Hepatocyte (in vitro differentiated cells): ENCODE results near the gene CMTM6. TPM values are rescaled to one million over a fixed set of nuclear protein-coding genes. Genes with fewer than 3 reads are reported as not detected.

Experiments used
- DNase-seq: peaks from one replicate; pipeline ENCODE4 v3.0.0-alpha.2; 2016; ENCODE audit warnings: low spot score
- H2AFZ ChIP-seq: fragments of 200-600 bp; sonication (generic); 2 replicates; pipeline ENCODE4 v1.6.0; 2016; ENCODE audit warnings: antibody characterized with exemption, mild to moderate bottlenecking
- H3K27ac ChIP-seq: fragments of 200-600 bp; sonication (generic); 2 replicates; pipeline ENCODE4 v1.5.1; 2016; ENCODE audit warnings: mild to moderate bottlenecking
- H3K27me3 ChIP-seq: fragments of 200-600 bp; sonication (generic); 2 replicates; pipeline ENCODE4 v1.6.1; 2016
- H3K36me3 ChIP-seq: fragments of 200-600 bp; sonication (generic); replicated peaks from 2 replicates; pipeline ENCODE4 v1.5.1; 2016; ENCODE audit warnings: low read depth; ENCODE audit not compliant: insufficient read depth
- H3K4me1 ChIP-seq: fragments of 200-600 bp; sonication (generic); 2 replicates; pipeline ENCODE4 v1.5.1; 2016; ENCODE audit warnings: mild to moderate bottlenecking, moderate library complexity; ENCODE audit not compliant: insufficient read depth
- H3K4me2 ChIP-seq: fragments of 200-600 bp; sonication (generic); 2 replicates; pipeline ENCODE4 v1.6.0; 2016
- H3K4me3 ChIP-seq: fragments of 200-600 bp; sonication (generic); 2 replicates; pipeline ENCODE4 v1.5.1; 2016; ENCODE audit warnings: mild to moderate bottlenecking
- H3K79me2 ChIP-seq: fragments of 200-600 bp; sonication (generic); 2 replicates; pipeline ENCODE4 v1.6.0; 2017; ENCODE audit warnings: mild to moderate bottlenecking
- H3K9me2 ChIP-seq: fragments of 200-600 bp; sonication (generic); replicated peaks from 2 replicates; pipeline ENCODE4 v1.6.0; 2017; ENCODE audit warnings: mild to moderate bottlenecking; ENCODE audit not compliant: insufficient read depth
- H3K9me3 ChIP-seq: fragments of 200-600 bp; sonication (generic); 2 replicates; pipeline ENCODE4 v1.5.1; 2016; ENCODE audit warnings: low read depth, mild to moderate bottlenecking
- H4K20me1 ChIP-seq: fragments of 200-600 bp; sonication (generic); 2 replicates; pipeline ENCODE4 v1.6.0; 2016; ENCODE audit warnings: mild to moderate bottlenecking; ENCODE audit not compliant: insufficient read depth, poor library complexity, severe bottlenecking
- CTCF ChIP-seq: fragments of 200-600 bp; sonication (generic); IDR thresholded peaks from 2 replicates; pipeline ENCODE4 v1.5.1; 2016; ENCODE audit warnings: antibody characterized with exemption, mild to moderate bottlenecking; ENCODE audit not compliant: poor library complexity
- EZH2 ChIP-seq: fragments of 200-600 bp; sonication (generic); IDR thresholded peaks from 2 replicates; pipeline ENCODE4 v1.6.1; 2016; ENCODE audit warnings: antibody characterized with exemption, mild to moderate bottlenecking, borderline replicate concordance
- EZH2phosphoT487 ChIP-seq: fragments of 200-600 bp; sonication (generic); IDR thresholded peaks from one replicate; pipeline ENCODE4 v1.6.1; 2018; ENCODE audit warnings: antibody characterized with exemption, mild to moderate bottlenecking, low read depth, moderate library complexity; ENCODE audit not compliant: unreplicated experiment, severe bottlenecking
- WGBS: methylation state at CpG from one replicate; pipeline ENCODE4 v1.1.6; 2016; ENCODE audit warnings: low lambda C conversion rate; ENCODE audit errors: missing lambda C conversion rate; 5-methylcytosine and 5-hydroxymethylcytosine counted together
- polyA plus RNA-seq: library from polyadenylated mRNA; unstranded; fragments of >200 nt; fragmentation: Nextera tagmentation; extraction: Ambion mirVana; gene quantifications from 2 replicates; pipeline ENCODE4 v1.2.1, GENCODE V29; 2016
- total RNA-seq: library from RNA; depleted of rRNA; stranded (reverse); fragments of >200 nt; gene quantifications from 2 replicates; pipeline ENCODE4 v1.2.3, GENCODE V29; 2014

Gene CMTM6
- total and polyA plus RNA-seq, 2 experiments from 2014 or later, result 82.7 to 133 TPM

- no peak overlapping the region for H2AFZ ChIP-seq
- no peaks in the 10 kb centered on the region for H4K20me1 ChIP-seq
- no peak overlapping the region for H3K4me3 ChIP-seq
- no peak for DNase-seq
- no peaks in the 10 kb centered on the region for H3K9me2 ChIP-seq
- TF ChIP-seq CTCF (no peak), EZH2 (no peak), EZH2phosphoT487 (no peak)
- H3K9me3 ChIP-seq, result no peaks in the 10 kb centered on the region
- H3K36me3 ChIP-seq, result no peaks in the 10 kb centered on the region
- peaks cover 2% of the 10 kb centered on the region for H3K79me2 ChIP-seq
- H3K4me2 ChIP-seq, result no peak overlapping the region
- H3K27ac ChIP-seq, result no peak overlapping the region
- H3K4me1 ChIP-seq, result no peaks in the 10 kb centered on the region
- H3K27me3 ChIP-seq, result no peaks in the 10 kb centered on the region
- 95% methylated on average over 12 of the region's 12 CpGs for WGBS
Observed at GRCh38 chr3:32450992-32451659, 51.5 kb downstream of the CMTM6 start.

- H3K4me2 ChIP-seq, result no peak overlapping the region
- no peaks in the 10 kb centered on the region for H3K4me1 ChIP-seq
- no peak overlapping the region for H3K27ac ChIP-seq
- DNase-seq, result no peak
- no peak for TF ChIP-seq EZH2phosphoT487
- TF ChIP-seq EZH2, result no peak
- H2AFZ ChIP-seq, result no peak overlapping the region
- H3K36me3 ChIP-seq, result no peaks in the 10 kb centered on the region
- H3K9me3 ChIP-seq, result no peaks in the 10 kb centered on the region
- no peaks in the 10 kb centered on the region for H3K9me2 ChIP-seq
- no peak overlapping the region for H3K4me3 ChIP-seq
- H3K27me3 ChIP-seq, result no peaks in the 10 kb centered on the region
- H4K20me1 ChIP-seq, result no peaks in the 10 kb centered on the region
- peaks cover 2% of the 10 kb centered on the region for H3K79me2 ChIP-seq
- 97% methylated on average over 2 of the region's 2 CpGs for WGBS
Observed at GRCh38 chr3:32450426-32450825, 52.2 kb downstream of the CMTM6 start.

- Histone ChIP-seq H3K79me2 (peaks cover 2% of the 10 kb centered on the region), H3K27me3 (no peaks in the 10 kb centered on the region)
- TF ChIP-seq EZH2 (no peak), CTCF (no peak), EZH2phosphoT487 (no peak)
Observed at GRCh38 chr3:32449691-32450090, 53.0 kb downstream of the CMTM6 start.

GRCh38 chr3:32448686-32449474 is 53.8 kb downstream of the CMTM6 start:
- Histone ChIP-seq H3K27ac (no peak overlapping the region), H4K20me1 (no peaks in the 10 kb centered on the region), H3K27me3 (no peaks in the 10 kb centered on the region), H3K9me2 (no peaks in the 10 kb centered on the region), H3K4me3 (no peak overlapping the region), H2AFZ (no peak overlapping the region), H3K36me3 (no peaks in the 10 kb centered on the region), H3K9me3 (no peaks in the 10 kb centered on the region), H3K79me2 (peaks cover 2% of the 10 kb centered on the region), H3K4me1 (no peaks in the 10 kb centered on the region), H3K4me2 (no peak overlapping the region)
- WGBS, result 83% methylated on average over 14 of the region's 14 CpGs
- no peak for TF ChIP-seq EZH2
- no peak for TF ChIP-seq CTCF
- TF ChIP-seq EZH2phosphoT487, result no peak
- DNase-seq, result no peak

More at GRCh38 chr3:32449691-32450090, 53.0 kb downstream of the CMTM6 start:
- no peaks in the 10 kb centered on the region for H3K9me3 ChIP-seq
- no peaks in the 10 kb centered on the region for H3K9me2 ChIP-seq
- whole genome bisulfite sequencing, result 95% methylated on average over 3 of the region's 3 CpGs
- H3K4me1 ChIP-seq, result no peaks in the 10 kb centered on the region
- H4K20me1 ChIP-seq, result no peaks in the 10 kb centered on the region
- no peak overlapping the region for H2AFZ ChIP-seq
- no peak overlapping the region for H3K27ac ChIP-seq
- H3K4me3 ChIP-seq, result no peak overlapping the region
- H3K36me3 ChIP-seq, result no peaks in the 10 kb centered on the region
- no peak overlapping the region for H3K4me2 ChIP-seq
- DNase-seq, result no peak
